ENCODE results near the gene APPBP2.
A peak's percentile ranks its signal among the peaks of the same experiment; 100 is the strongest.
"Not testable (repeated sequence)": the region's sequence is repeated elsewhere in the genome, so short reads cannot be mapped to it uniquely, and the experiment has no call there.

APPBP2 gene

GRCh38 chr17:60525685-60526514, at the start of gene APPBP2:
APPBP2 (minus strand) TSS chr17:60526242; CDS start chr17:60525931, 311 bp downstream.
- peak; percentile 18 for DNase-seq

- DNase-seq: no peak
Measured at GRCh38 chr17:60573236-60574051, 47.4 kb upstream of the APPBP2 start.

- DNase-seq: no peak
Measured at GRCh38 chr17:60565233-60565632, 39.2 kb upstream of the APPBP2 start.

- no peak for DNase-seq
Measured at GRCh38 chr17:60563743-60564142, 37.7 kb upstream of the APPBP2 start.

- no peak for DNase-seq
Measured at GRCh38 chr17:60562421-60562820, 36.4 kb upstream of the APPBP2 start.

GRCh38 chr17:60560860-60561257, 34.8 kb upstream of the APPBP2 start:
- no peak for DNase-seq

GRCh38 chr17:60559995-60560859, 34.2 kb upstream of the APPBP2 start:
- no peak for DNase-seq

GRCh38 chr17:60559659-60559994, 33.6 kb upstream of the APPBP2 start:
- DNase-seq: no peak

GRCh38 chr17:60557805-60558204, 31.8 kb upstream of the APPBP2 start:
- DNase-seq: no peak

- no peak for DNase-seq
Measured at GRCh38 chr17:60555786-60556185, 29.7 kb upstream of the APPBP2 start.

- DNase-seq: no peak
Measured at GRCh38 chr17:60554377-60554788, 28.3 kb upstream of the APPBP2 start.

- DNase-seq: not testable (repeated sequence)
Measured at GRCh38 chr17:60552255-60552654, 26.2 kb upstream of the APPBP2 start.

GRCh38 chr17:60548990-60549389, 22.9 kb upstream of the APPBP2 start:
- no peak for DNase-seq

GRCh38 chr17:60545465-60546191, 19.6 kb upstream of the APPBP2 start:
- DNase-seq: no peak

- DNase-seq: no peak
Measured at GRCh38 chr17:60542071-60542470, 16.0 kb upstream of the APPBP2 start.

GRCh38 chr17:60540460-60540859, 14.4 kb upstream of the APPBP2 start:
- DNase-seq: no peak

- no peak for DNase-seq
Measured at GRCh38 chr17:60539807-60540206, 13.8 kb upstream of the APPBP2 start.

- DNase-seq: no peak
Measured at GRCh38 chr17:60538726-60539125, 12.7 kb upstream of the APPBP2 start.

- DNase-seq: no peak
Measured at GRCh38 chr17:60535382-60536279, 9.6 kb upstream of the APPBP2 start.

- no peak for DNase-seq
Measured at GRCh38 chr17:60534613-60535157, 8.6 kb upstream of the APPBP2 start.

- no peak for DNase-seq
Measured at GRCh38 chr17:60534010-60534555, 8.0 kb upstream of the APPBP2 start.

All from NCI-H1436 treated with DMSO at 0.1 percent for 48 hours (cell line).